Prostate gland (tissue), 2 donors: ENCODE measurements around the gene UXS1.

Source experiments
- POLR2A ChIP-seq: fragments of 450-650 bp; IDR thresholded peaks from one replicate; pipeline ENCODE4 v1.6.1; 2016; ENCODE audit warnings: antibody characterized with exemption, mild to moderate bottlenecking
- TF ChIP-seq, protein P1 (sequence below), 4 experiments: fragments of 200-600 bp in 2 of 4; fragments of 450-650 bp in 2 of 4; sonication (generic) in 2 of 4; IDR thresholded peaks; 1 replicate in 3 of 4; 2 replicates in 1 of 4; pipeline ENCODE4 v1.5.1; 2016 to 2019; ENCODE audit warnings: antibody characterized with exemption in 4 of 4, mild to moderate bottlenecking in 2 of 4, moderate library complexity in 2 of 4

- TF ChIP-seq POLR2A = no peak
- TF ChIP-seq, protein P1, sequence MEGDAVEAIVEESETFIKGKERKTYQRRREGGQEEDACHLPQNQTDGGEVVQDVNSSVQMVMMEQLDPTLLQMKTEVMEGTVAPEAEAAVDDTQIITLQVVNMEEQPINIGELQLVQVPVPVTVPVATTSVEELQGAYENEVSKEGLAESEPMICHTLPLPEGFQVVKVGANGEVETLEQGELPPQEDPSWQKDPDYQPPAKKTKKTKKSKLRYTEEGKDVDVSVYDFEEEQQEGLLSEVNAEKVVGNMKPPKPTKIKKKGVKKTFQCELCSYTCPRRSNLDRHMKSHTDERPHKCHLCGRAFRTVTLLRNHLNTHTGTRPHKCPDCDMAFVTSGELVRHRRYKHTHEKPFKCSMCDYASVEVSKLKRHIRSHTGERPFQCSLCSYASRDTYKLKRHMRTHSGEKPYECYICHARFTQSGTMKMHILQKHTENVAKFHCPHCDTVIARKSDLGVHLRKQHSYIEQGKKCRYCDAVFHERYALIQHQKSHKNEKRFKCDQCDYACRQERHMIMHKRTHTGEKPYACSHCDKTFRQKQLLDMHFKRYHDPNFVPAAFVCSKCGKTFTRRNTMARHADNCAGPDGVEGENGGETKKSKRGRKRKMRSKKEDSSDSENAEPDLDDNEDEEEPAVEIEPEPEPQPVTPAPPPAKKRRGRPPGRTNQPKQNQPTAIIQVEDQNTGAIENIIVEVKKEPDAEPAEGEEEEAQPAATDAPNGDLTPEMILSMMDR (IDR thresholded peaks at IDR 0.05) = no peak
These were observed 140.5 kb downstream of the UXS1 start for GRCh38 chr2:106053581-106053980.
